GM12878 (cell line): ENCODE measurements around the gene NLN.
A peak's percentile ranks its signal among the peaks of the same experiment; 100 is the strongest.

Experiments
- BRCA1 ChIP-seq: IDR thresholded peaks from 2 replicates; pipeline ENCODE4 v1.6.1; 2011; ENCODE audit warnings: low read depth, low read length, improper control_type of control experiment
- CTCF ChIP-seq, 3 experiments: IDR thresholded peaks in 2 of 3; conservative IDR thresholded peaks in 1 of 3; 2 replicates each; pipeline ENCODE4 v1.5.1; 2011; ENCODE audit warnings: low read depth in 3 of 3, low read length in 3 of 3, mild to moderate bottlenecking in 3 of 3, control low read depth in 2 of 3, moderate library complexity in 2 of 3, inconsistent platforms in 1 of 3, mixed read lengths in 1 of 3; ENCODE audit not compliant: control insufficient read depth in 2 of 3, insufficient read depth in 1 of 3; ENCODE audit errors: extremely low read depth in 1 of 3
- GATAD2B ChIP-seq: fragments of 450-650 bp; conservative IDR thresholded peaks from 2 replicates; pipeline ENCODE4 v1.6.1; 2017; ENCODE audit warnings: low read depth, mild to moderate bottlenecking, moderate library complexity
- KAT2A ChIP-seq: conservative IDR thresholded peaks from 2 replicates; pipeline ENCODE4 v1.6.1; 2011; ENCODE audit warnings: low read depth, low read length; ENCODE audit not compliant: control insufficient read depth
- MEF2A ChIP-seq: IDR thresholded peaks from 2 replicates; pipeline ENCODE4 v1.6.1; 2011; ENCODE audit warnings: low read depth, mild to moderate bottlenecking, low read length, moderate library complexity; ENCODE audit not compliant: insufficient read depth
- NFYB ChIP-seq: IDR thresholded peaks from 2 replicates; pipeline ENCODE4 v1.6.1; 2011; ENCODE audit warnings: low read depth, mild to moderate bottlenecking, low read length, improper control_type of control experiment, moderate library complexity; ENCODE audit not compliant: insufficient read depth
- POLR2A ChIP-seq: IDR thresholded peaks from 2 replicates; pipeline ENCODE4 v1.6.1; 2011; ENCODE audit warnings: low read depth, mild to moderate bottlenecking, low read length
- POLR2AphosphoS5 ChIP-seq: IDR thresholded peaks from 2 replicates; pipeline ENCODE4 v1.6.1; 2011; ENCODE audit warnings: mild to moderate bottlenecking, low read length, inconsistent platforms
- RAD21 ChIP-seq: IDR thresholded peaks from 2 replicates; pipeline ENCODE4 v1.6.1; 2011; ENCODE audit warnings: mild to moderate bottlenecking, low read depth, low read length, moderate library complexity; ENCODE audit not compliant: insufficient read depth
- USF1 ChIP-seq: IDR thresholded peaks from 2 replicates; pipeline ENCODE4 v1.6.1; 2011; ENCODE audit warnings: borderline replicate concordance, low read depth, mild to moderate bottlenecking, moderate library complexity, mixed read lengths, low read length; ENCODE audit not compliant: insufficient read depth; ENCODE audit errors: extremely low read length
- ZNF24 ChIP-seq: fragments of 450-650 bp; IDR thresholded peaks from 2 replicates; pipeline ENCODE4 v1.6.1; 2017; ENCODE audit warnings: antibody characterized with exemption, mild to moderate bottlenecking
- ZZZ3 ChIP-seq: IDR thresholded peaks from 2 replicates; pipeline ENCODE4 v1.6.1; 2011; ENCODE audit warnings: low read depth; ENCODE audit not compliant: control insufficient read depth, insufficient read length

- TF ChIP-seq GATAD2B (no peak), KAT2A (no peak), USF1 (no peak), NFYB (no peak), RAD21 (no peak), BRCA1 (no peak), ZNF24 (peak; percentile 90), POLR2A (no peak), POLR2AphosphoS5 (no peak), CTCF (IDR thresholded peaks at IDR 0.05 in 2 of 3, conservative IDR thresholded peaks at IDR 0.05 in 1 of 3; ENCODE audit: control insufficient read depth in 2 of 3, extremely low read depth in 1 of 3, insufficient read depth in 1 of 3, low read depth in 3 of 3, low read length in 3 of 3) (no peak), ZZZ3 (no peak), MEF2A (no peak)
Observed at GRCh38 chr5:65832152-65832551, 110.1 kb downstream of the NLN start.
